GM12864 (cell line): ENCODE results near the gene CEP72.

Experiments
- DNase-seq: peaks from one replicate; pipeline ENCODE4 v3.0.0-alpha.2; 2011; ENCODE audit warnings: low read depth
- H3K4me3 ChIP-seq: 2 replicates; pipeline ENCODE4 v1.5.1; 2011; ENCODE audit warnings: mild to moderate bottlenecking, low read depth, low read length, control low read depth
- TF ChIP-seq, protein P1 (sequence below): IDR thresholded peaks from 2 replicates; pipeline ENCODE4 v1.5.1; 2011; ENCODE audit warnings: low read depth, mild to moderate bottlenecking, moderate library complexity, low read length, control low read depth, inconsistent platforms; ENCODE audit errors: missing control alignments

Gene CEP72

DNA sequence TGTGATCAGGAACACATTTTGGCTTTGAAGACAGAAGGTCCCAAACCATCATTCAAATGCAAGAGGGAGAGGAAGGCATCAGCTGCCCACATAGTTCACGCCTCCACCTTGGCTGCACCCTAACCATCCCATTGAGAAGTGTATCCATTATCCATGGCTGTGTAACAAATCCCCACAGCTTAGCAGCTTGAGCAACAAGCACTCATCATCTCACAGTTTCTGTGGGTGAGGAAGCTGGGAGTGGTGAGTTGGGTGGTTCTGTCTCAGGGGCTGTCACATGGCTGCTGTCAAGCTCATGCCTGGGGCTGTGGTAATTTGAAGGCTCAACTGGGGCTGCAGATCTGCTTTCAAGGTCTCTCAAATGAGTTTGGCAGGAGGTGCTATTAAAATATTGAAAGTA is 23.0 kb upstream of the CEP72 start:
- TF ChIP-seq, protein P1, sequence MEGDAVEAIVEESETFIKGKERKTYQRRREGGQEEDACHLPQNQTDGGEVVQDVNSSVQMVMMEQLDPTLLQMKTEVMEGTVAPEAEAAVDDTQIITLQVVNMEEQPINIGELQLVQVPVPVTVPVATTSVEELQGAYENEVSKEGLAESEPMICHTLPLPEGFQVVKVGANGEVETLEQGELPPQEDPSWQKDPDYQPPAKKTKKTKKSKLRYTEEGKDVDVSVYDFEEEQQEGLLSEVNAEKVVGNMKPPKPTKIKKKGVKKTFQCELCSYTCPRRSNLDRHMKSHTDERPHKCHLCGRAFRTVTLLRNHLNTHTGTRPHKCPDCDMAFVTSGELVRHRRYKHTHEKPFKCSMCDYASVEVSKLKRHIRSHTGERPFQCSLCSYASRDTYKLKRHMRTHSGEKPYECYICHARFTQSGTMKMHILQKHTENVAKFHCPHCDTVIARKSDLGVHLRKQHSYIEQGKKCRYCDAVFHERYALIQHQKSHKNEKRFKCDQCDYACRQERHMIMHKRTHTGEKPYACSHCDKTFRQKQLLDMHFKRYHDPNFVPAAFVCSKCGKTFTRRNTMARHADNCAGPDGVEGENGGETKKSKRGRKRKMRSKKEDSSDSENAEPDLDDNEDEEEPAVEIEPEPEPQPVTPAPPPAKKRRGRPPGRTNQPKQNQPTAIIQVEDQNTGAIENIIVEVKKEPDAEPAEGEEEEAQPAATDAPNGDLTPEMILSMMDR, result no peak
- H3K4me3 ChIP-seq, result no peak overlapping the region
- no peak for DNase-seq

DNA sequence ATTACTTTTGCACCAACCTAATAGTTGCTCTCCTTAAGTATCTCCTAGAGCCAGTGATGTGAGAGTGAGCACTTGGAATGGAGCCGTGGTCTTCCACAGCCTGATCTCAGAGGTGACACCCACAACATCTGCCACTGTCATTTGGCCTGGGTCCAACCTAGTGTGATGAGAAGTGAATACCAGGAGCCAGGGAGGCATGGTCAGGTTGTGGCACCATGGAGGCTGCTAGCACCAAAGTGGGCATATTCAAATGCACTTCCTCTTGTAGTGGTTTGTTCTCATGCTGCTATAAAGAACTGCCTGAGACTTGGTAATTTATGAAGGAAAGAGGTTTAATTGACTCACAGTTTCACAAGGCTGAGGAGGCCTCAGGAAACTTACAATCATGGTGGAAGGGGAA is 22.6 kb upstream of the CEP72 start:
- no peak overlapping the region for H3K4me3 ChIP-seq
- DNase-seq, result no peak
- TF ChIP-seq, protein P1, result no peak

DNA sequence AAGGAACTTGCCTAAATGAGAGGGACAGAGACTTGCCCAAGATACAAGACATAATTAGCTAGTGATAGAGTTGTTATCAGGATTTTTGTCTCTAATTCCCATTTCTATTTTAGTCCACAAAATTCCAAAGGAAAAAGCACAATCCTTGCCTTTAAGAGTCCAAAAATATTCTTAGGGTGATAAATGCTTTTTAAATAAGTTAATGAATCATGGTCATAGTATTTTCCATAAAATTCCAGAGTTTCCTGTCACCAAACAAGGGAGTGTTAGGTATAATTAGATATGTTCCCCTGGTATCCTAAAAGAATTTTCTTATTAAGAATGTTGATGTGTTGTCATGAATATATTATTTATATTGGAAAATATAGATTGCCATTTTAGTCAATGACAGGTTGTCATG is 21.8 kb upstream of the CEP72 start:
- TF ChIP-seq, protein P1, result no peak
- no peak overlapping the region for H3K4me3 ChIP-seq
- no peak for DNase-seq

DNA sequence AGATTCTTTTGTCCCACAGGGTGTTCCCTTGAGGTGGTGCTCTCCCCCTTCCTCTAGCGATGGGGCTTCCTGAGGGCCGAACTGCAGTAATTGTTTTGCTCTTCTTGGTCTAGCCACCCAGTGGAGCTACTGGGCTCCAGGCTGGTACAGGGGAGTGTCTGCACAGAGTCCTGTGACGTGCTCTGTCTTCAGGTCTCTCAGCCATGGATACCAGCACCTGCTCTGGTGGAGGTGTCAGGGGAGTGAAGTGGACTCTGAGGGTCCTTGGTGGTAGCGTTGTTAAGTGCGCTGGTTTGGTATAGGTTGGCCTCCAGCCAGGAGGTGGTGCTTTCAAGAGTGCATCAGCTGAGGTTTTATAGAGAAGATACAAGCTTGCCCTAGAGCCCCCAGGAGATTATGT is 20.4 kb upstream of the CEP72 start:
- TF ChIP-seq, protein P1, result no peak
- no peak overlapping the region for H3K4me3 ChIP-seq
- DNase-seq, result no peak

DNA sequence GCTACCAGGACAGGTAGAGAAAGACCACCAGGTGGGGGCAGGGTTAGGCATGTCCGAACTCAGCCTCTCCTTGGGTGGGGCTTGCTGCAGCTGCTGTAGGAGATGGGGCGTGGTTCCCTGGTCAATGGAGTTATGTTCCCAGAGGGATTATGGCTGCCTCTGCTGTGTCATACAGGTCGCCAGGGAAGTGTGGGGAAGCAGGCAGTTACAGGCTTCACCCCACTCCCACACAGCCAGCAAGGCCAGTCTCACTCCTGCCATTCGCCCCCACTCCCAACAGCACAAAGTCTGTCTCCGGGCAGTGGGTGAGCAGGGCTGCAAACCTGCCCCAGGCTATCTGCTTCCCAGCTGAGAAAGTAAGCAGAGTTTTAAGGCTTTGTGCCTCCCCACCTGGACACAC is 20.0 kb upstream of the CEP72 start:
- TF ChIP-seq, protein P1, result no peak
- no peak overlapping the region for H3K4me3 ChIP-seq

DNA sequence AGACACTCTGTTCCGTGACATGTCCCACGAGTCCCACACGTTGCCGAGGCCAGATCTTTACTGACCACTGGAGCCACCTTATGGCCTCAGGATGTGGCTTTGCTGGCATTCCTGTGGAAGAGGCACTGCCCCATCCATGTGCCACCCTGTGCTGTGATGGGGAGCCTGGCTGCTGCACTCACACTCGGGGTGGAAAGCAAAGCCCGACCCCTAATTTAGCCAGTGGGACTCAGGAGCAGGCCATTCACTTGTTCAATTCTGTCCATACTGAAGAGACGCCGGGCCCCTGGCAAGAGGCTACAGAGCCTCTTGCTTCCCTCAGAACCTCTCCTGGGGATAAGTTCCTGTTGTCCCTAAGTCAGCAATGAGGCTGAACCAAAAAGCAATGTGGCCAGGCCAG is 18.6 kb upstream of the CEP72 start:
- DNase-seq, result no peak

More for the DNA sequence above, 20.0 kb upstream of the CEP72 start:
- no peak for DNase-seq

DNA sequence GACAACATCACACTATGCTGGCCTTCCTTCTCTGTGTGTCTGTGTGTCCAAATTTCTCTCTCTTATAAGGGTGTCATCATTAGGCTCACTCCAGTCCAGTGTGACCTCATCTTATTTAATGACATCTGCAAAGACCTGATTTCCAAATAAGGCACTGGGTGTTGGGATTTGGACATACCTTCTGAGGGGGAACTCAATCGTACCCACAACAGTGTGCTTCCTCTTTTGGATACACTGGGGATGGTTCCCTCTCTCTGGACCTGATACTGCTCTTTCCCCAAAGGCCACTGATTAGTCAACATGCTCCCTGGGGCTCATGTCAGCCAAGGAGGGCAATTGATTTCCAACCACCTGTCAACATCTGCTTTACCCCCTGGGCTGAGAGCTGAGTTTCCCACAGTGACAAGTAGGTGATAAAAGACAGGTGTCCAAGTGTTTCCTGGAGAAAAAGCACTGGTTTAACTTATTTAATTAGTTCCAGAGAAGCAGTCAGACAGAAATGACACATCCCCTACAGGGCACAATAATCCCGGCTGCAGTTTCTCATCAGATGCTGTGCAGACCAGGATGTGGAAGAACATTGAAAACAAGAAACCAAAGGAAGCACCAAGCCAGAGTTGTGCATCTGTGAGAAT is 17.8 kb upstream of the CEP72 start:
- TF ChIP-seq, protein P1, result no peak
- no peak for DNase-seq
- H3K4me3 ChIP-seq, result no peak overlapping the region

More for the DNA sequence above, 18.6 kb upstream of the CEP72 start:
- no peak overlapping the region for H3K4me3 ChIP-seq
- TF ChIP-seq, protein P1, result no peak
